Vagina (tissue), 2 donors: ENCODE data around the gene CUBN.

ENCODE experiments used
- CTCF ChIP-seq, 3 experiments: fragments of 450-650 bp in 2 of 3; fragments of 200-600 bp in 1 of 3; sonication (generic) in 1 of 3; IDR thresholded peaks; one replicate each; pipeline ENCODE4 v1.5.1; 2017 to 2019; ENCODE audit warnings: antibody characterized with exemption in 3 of 3, mild to moderate bottlenecking in 2 of 3, moderate library complexity in 2 of 3
- POLR2A ChIP-seq, 2 donors: fragments of 450-650 bp; IDR thresholded peaks; one replicate each; pipeline ENCODE4 v1.6.1; 2017; ENCODE audit warnings: antibody characterized with exemption in 2 of 2, mild to moderate bottlenecking in 2 of 2, moderate library complexity in 2 of 2
- POLR2AphosphoS5 ChIP-seq, 2 donors: sonication (generic); formaldehyde crosslinking; IDR thresholded peaks; one replicate each; pipeline ENCODE4 v1.9.0; 2017; ENCODE audit warnings: antibody characterized with exemption in 2 of 2, mild to moderate bottlenecking in 2 of 2, low read depth in 1 of 2; ENCODE audit not compliant: insufficient read depth in 1 of 2

DNA sequence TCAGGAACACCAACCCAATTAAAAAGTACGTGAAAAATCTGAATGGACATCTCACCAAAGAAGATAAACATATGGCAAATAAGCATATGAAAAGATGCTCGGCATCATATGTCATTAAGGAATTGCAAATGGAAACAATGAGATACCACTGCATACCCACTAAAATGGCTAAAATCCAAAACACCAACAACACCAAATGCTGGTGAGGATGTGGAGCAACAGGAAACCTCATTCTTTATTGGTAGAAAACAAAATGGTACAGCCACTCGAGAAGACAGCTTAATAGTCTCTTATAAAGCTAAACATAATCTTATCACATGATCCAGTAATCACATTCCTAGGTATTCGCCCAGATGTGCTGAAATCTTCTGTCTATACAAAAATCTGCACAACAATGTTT is 325.5 kb downstream of the CUBN start:
- TF ChIP-seq CTCF (IDR thresholded peaks at IDR 0.05) (no peak), POLR2AphosphoS5 (IDR thresholded peaks at IDR 0.05; ENCODE audit: insufficient read depth in 1 of 2, low read depth in 1 of 2) (no peak), POLR2A (IDR thresholded peaks at IDR 0.05) (no peak)
